ENCODE results near the gene KLF6. TPM values are rescaled to one million over a fixed set of nuclear protein-coding genes. Genes with fewer than 3 reads are reported as not detected.

Gene KLF6
- polyA plus RNA-seq, 1 experiment, result 79.0 TPM

- Histone ChIP-seq H3K4me3 (ENCODE audit: low read depth, low read length) (no peak overlapping the region), H3K36me3 (ENCODE audit: control insufficient read depth, insufficient read depth, low read length) (no peaks in the 10 kb centered on the region), H3K27me3 (ENCODE audit: control insufficient read depth, insufficient read depth, low read length) (no peaks in the 10 kb centered on the region; the same call in 1 of the 2 replicates)
- ChIA-PET POLR2A (no interaction called here), CTCF (no interaction called here)
- no peak for DNase-seq (ENCODE audit: low read depth)
- TF ChIP-seq, protein P1, sequence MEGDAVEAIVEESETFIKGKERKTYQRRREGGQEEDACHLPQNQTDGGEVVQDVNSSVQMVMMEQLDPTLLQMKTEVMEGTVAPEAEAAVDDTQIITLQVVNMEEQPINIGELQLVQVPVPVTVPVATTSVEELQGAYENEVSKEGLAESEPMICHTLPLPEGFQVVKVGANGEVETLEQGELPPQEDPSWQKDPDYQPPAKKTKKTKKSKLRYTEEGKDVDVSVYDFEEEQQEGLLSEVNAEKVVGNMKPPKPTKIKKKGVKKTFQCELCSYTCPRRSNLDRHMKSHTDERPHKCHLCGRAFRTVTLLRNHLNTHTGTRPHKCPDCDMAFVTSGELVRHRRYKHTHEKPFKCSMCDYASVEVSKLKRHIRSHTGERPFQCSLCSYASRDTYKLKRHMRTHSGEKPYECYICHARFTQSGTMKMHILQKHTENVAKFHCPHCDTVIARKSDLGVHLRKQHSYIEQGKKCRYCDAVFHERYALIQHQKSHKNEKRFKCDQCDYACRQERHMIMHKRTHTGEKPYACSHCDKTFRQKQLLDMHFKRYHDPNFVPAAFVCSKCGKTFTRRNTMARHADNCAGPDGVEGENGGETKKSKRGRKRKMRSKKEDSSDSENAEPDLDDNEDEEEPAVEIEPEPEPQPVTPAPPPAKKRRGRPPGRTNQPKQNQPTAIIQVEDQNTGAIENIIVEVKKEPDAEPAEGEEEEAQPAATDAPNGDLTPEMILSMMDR (IDR thresholded peaks at IDR 0.05; ENCODE audit: insufficient read depth, low read depth, low read length), result no peak
Observed at GRCh38 chr10:3756360-3756740, 28.7 kb downstream of the KLF6 start.

DNA sequence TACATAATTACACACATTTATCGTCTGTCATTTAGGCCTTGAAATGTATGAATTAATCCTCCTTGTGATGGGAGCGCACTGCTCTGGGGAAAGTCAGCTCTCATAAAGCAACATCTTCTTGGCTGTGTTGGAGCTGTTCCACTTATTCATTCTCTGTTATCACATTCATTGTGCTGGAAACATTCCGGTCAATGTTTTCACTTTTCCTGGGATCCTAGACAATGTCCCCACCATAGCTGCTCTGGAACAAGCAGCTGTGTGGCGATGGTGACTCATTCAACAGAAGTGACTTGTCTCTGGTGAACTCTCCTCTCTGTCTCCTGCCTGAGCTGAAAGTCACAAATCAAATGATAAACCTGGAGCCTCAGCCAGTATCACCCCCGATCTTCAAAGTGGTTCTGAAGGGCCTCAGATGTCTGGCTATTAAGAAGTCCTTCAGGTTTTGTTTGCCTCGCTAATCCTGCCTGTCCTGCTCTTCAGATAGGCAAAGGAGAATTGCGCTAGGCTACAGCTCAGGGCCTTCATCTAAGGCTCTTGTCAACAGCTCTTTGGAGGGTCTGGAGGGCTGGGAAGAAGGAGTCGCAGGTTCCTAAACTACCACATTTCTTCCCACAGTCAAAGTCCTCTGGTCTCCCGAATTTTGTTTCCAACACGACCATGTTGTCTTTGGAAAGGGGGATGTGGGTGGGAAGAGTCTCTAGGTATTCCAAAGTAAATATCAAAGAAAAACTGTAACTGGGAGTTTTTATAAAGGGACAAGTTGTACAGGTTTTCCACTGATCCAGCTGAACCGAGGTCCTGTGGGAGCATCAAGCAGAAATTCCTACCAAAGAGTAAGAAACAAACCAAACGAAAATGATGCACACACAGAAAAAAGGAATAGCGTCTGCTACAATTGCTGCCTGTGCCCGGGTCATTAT lies 29.3 kb downstream of the KLF6 start:
- H3K36me3 ChIP-seq (ENCODE audit: control insufficient read depth, insufficient read depth, low read length), result no peaks in the 10 kb centered on the region
- CTCF ChIA-PET, result interaction anchor here (1.0 to 1.1 kb wide), 3 partner anchors 10 to 105 kb away, joined by 3 read pairs; no protein-coding TSS in a partner anchor

GRCh38 chr10:3754727-3755439 lies 30.1 kb downstream of the KLF6 start:
- no peak for DNase-seq (ENCODE audit: low read depth)
- no peak overlapping the region for H3K4me3 ChIP-seq (ENCODE audit: low read depth, low read length)
- H3K36me3 ChIP-seq (ENCODE audit: control insufficient read depth, insufficient read depth, low read length), result no peaks in the 10 kb centered on the region
- ChIA-PET POLR2A (no interaction called here), CTCF (interaction anchor here (1.0 to 1.1 kb wide), 3 partner anchors 11 to 106 kb away, joined by 3 read pairs; no protein-coding TSS in a partner anchor)
- no peaks in the 10 kb centered on the region; the same call in 1 of the 2 replicates for H3K27me3 ChIP-seq (ENCODE audit: control insufficient read depth, insufficient read depth, low read length)
- TF ChIP-seq, protein P1 (IDR thresholded peaks at IDR 0.05; ENCODE audit: insufficient read depth, low read depth, low read length), result no peak

More for the DNA sequence above, 29.3 kb downstream of the KLF6 start:
- H3K4me3 ChIP-seq (ENCODE audit: low read depth, low read length), result no peak overlapping the region
- TF ChIP-seq, protein P1 (IDR thresholded peaks at IDR 0.05; ENCODE audit: insufficient read depth, low read depth, low read length), result no peak
- no peak for DNase-seq (ENCODE audit: low read depth)
- H3K27me3 ChIP-seq (ENCODE audit: control insufficient read depth, insufficient read depth, low read length), result no peaks in the 10 kb centered on the region; the same call in 1 of the 2 replicates
- POLR2A ChIA-PET, result no interaction called here

- ChIA-PET POLR2A (no interaction called here), CTCF (interaction anchor here (1.5 kb wide), 1 partner anchor 10 kb away, joined by 4 read pairs; no protein-coding TSS in a partner anchor)
- no peak for DNase-seq (ENCODE audit: low read depth)
- Histone ChIP-seq H3K36me3 (ENCODE audit: control insufficient read depth, insufficient read depth, low read length) (no peaks in the 10 kb centered on the region), H3K4me3 (ENCODE audit: low read depth, low read length) (no peak overlapping the region), H3K27me3 (ENCODE audit: control insufficient read depth, insufficient read depth, low read length) (no peaks in the 10 kb centered on the region)
- TF ChIP-seq, protein P1 (IDR thresholded peaks at IDR 0.05; ENCODE audit: insufficient read depth, low read depth, low read length), result no peak
Observed at GRCh38 chr10:3750854-3751253, 34.2 kb downstream of the KLF6 start.
